GM19397 (cell line): ENCODE results near the gene NR2C2AP.
A peak's percentile ranks its signal among the peaks of the same experiment; 100 is the strongest.
"Not testable (repeated sequence)": the region's sequence is repeated elsewhere in the genome, so short reads cannot be mapped to it uniquely, and the experiment has no call there.

Source experiments
- ATAC-seq: cut with Tn5 transposase; IDR thresholded peaks from one replicate; pipeline ENCODE4 v1.9.1; 2021; ENCODE audit warnings: mild to moderate bottlenecking, moderate library complexity; ENCODE audit not compliant: unreplicated experiment

NR2C2AP gene

GRCh38 chr19:19185853-19186740, 17.1 kb downstream of the NR2C2AP start:
- no peak for ATAC-seq

GRCh38 chr19:19181488-19181998, 21.7 kb downstream of the NR2C2AP start:
- ATAC-seq: no peak

GRCh38 chr19:19179548-19180441, 23.4 kb downstream of the NR2C2AP start:
- no peak for ATAC-seq

- ATAC-seq: no peak
Measured at GRCh38 chr19:19176950-19177349, 26.3 kb downstream of the NR2C2AP start.

GRCh38 chr19:19173243-19173642, 30.0 kb downstream of the NR2C2AP start:
- ATAC-seq: not testable (repeated sequence)

GRCh38 chr19:19171821-19172532, 31.2 kb downstream of the NR2C2AP start:
- ATAC-seq: no peak

GRCh38 chr19:19170873-19171672, 32.1 kb downstream of the NR2C2AP start:
- ATAC-seq: no peak

GRCh38 chr19:19170053-19170872, 33.0 kb downstream of the NR2C2AP start, which contains the start of gene MEF2B:
TSS of gene MEF2B (minus strand) at chr19:19170263. CDS start at chr19:19150735, 19,528 bp downstream.
- peak; percentile 92 for ATAC-seq

GRCh38 chr19:19169236-19170052, 33.8 kb downstream of the NR2C2AP start:
- no peak for ATAC-seq

- ATAC-seq: no peak
Measured at GRCh38 chr19:19167612-19168011, 35.6 kb downstream of the NR2C2AP start.

- ATAC-seq: no peak
Measured at GRCh38 chr19:19165396-19165795, 37.8 kb downstream of the NR2C2AP start.

- no peak for ATAC-seq
Measured at GRCh38 chr19:19162495-19162894, 40.7 kb downstream of the NR2C2AP start.

- peak; percentile 53 for ATAC-seq
Measured at GRCh38 chr19:19160461-19161035, 42.7 kb downstream of the NR2C2AP start.

- no peak for ATAC-seq
Measured at GRCh38 chr19:19159534-19159933, 43.7 kb downstream of the NR2C2AP start.

GRCh38 chr19:19157808-19158207, 45.4 kb downstream of the NR2C2AP start:
- ATAC-seq: no peak

- peak; percentile 76 for ATAC-seq
Measured at GRCh38 chr19:19155495-19156219, 47.6 kb downstream of the NR2C2AP start.
